Ascending aorta (tissue), 2 donors: ENCODE results near the gene PIEZO2. TPM values are rescaled to one million over a fixed set of nuclear protein-coding genes. Genes with fewer than 3 reads are reported as not detected.

Source experiments
- DNase-seq, 2 donors: peaks; one replicate each; pipeline ENCODE4 v3.0.0-alpha.2; 2019; ENCODE audit warnings: low spot score in 2 of 2
- H3K27ac ChIP-seq, 2 donors: fragments of 200-600 bp; sonication (generic); one replicate each; pipeline ENCODE4 v1.5.1; 2016 to 2017; ENCODE audit warnings: mild to moderate bottlenecking in 1 of 2
- H3K27me3 ChIP-seq: fragments of 200-600 bp; sonication (generic); one replicate; pipeline ENCODE4 v1.5.1; 2017
- H3K36me3 ChIP-seq, 2 donors: fragments of 200-600 bp; sonication (generic); one replicate each; pipeline ENCODE4 v1.5.1; 2016
- H3K4me1 ChIP-seq, 2 donors: fragments of 200-600 bp; sonication (generic); one replicate each; pipeline ENCODE4 v1.5.1; 2016 to 2017; ENCODE audit warnings: mild to moderate bottlenecking in 1 of 2
- H3K4me3 ChIP-seq, 2 donors: fragments of 200-600 bp; sonication (generic); one replicate each; pipeline ENCODE4 v1.5.1; 2016 to 2017; ENCODE audit warnings: mild to moderate bottlenecking in 1 of 2
- H3K9me3 ChIP-seq, 2 donors: fragments of 200-600 bp; sonication (generic); one replicate each; pipeline ENCODE4 v1.5.1; 2016
- intact Hi-C: fragments of 100-400 bp; cut with DNase I; formaldehyde crosslinking; loops from one replicate; pipeline ENCODE4 v1.15.1; 2023
- total RNA-seq: library from RNA; depleted of rRNA; stranded (reverse); fragments of >200 nt; gene quantifications from one replicate; pipeline ENCODE4 v1.1.0, GENCODE V29; 2016
- TF ChIP-seq, protein P1 (sequence below), 3 experiments: fragments of 200-600 bp in 2 of 3; fragments of 450-650 bp in 1 of 3; sonication (generic) in 2 of 3; IDR thresholded peaks; one replicate each; pipeline ENCODE4 v1.5.1; 2016 to 2019; ENCODE audit warnings: antibody characterized with exemption in 3 of 3, mild to moderate bottlenecking in 1 of 3, moderate library complexity in 1 of 3

Gene PIEZO2
- total RNA-seq, 1 donor from 2014 or later = 3.1 TPM

DNA sequence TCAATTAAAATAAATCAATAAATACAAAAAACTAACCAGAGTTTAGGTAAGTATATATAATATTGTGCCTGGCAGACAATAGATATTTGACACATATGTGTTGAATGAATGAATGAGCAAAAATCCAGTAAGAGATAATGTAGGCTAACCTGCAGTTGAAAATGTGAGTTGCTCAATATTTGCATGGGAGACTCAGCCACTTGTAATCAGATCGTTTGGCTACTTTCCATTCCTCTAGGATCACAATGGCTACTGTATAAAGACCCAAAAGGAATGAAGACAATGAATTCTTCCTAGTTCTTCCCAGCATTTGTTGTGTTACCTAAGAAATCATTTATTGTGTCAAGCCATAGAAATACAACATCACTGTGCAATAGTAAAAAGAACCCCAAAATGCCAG is 25.3 kb downstream of the PIEZO2 start:
- no peak for DNase-seq
- intact Hi-C loops = no loop called here

DNA sequence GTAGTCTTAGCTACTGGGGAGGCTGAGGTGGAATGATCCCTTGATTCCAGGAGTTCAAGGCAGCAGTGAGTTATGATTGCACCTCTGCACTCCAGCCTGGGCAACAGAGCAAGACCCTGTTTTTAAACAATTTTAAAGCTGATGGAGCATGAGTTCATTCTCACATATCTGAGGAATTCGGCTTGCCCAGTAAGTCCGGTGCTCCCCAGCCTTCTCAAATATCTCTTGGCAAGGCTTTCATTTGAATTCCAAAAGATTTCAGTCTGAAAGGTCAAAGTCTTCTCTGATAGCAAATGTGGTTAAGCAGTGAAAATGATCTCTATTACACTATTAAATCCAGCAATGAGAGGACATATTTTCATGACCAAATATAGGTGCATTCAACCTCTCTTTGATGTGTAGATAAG is 27.9 kb downstream of the PIEZO2 start:
- no peaks in the 10 kb centered on the region for H3K9me3 ChIP-seq
- intact Hi-C loops = no loop called here
- no peaks in the 10 kb centered on the region for H3K36me3 ChIP-seq
- no peak overlapping the region for H3K4me3 ChIP-seq
- no peak overlapping the region for H3K27ac ChIP-seq
- no peaks in the 10 kb centered on the region for H3K4me1 ChIP-seq
- no peak for DNase-seq
- TF ChIP-seq, protein P1, sequence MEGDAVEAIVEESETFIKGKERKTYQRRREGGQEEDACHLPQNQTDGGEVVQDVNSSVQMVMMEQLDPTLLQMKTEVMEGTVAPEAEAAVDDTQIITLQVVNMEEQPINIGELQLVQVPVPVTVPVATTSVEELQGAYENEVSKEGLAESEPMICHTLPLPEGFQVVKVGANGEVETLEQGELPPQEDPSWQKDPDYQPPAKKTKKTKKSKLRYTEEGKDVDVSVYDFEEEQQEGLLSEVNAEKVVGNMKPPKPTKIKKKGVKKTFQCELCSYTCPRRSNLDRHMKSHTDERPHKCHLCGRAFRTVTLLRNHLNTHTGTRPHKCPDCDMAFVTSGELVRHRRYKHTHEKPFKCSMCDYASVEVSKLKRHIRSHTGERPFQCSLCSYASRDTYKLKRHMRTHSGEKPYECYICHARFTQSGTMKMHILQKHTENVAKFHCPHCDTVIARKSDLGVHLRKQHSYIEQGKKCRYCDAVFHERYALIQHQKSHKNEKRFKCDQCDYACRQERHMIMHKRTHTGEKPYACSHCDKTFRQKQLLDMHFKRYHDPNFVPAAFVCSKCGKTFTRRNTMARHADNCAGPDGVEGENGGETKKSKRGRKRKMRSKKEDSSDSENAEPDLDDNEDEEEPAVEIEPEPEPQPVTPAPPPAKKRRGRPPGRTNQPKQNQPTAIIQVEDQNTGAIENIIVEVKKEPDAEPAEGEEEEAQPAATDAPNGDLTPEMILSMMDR (IDR thresholded peaks at IDR 0.05) = no peak
- H3K27me3 ChIP-seq = no peaks in the 10 kb centered on the region

More for the DNA sequence above, 25.3 kb downstream of the PIEZO2 start:
- Histone ChIP-seq H3K4me3 (no peak overlapping the region), H3K9me3 (no peaks in the 10 kb centered on the region), H3K36me3 (no peaks in the 10 kb centered on the region), H3K4me1 (no peaks in the 10 kb centered on the region), H3K27me3 (no peaks in the 10 kb centered on the region), H3K27ac (no peak overlapping the region)
- TF ChIP-seq, protein P1 (IDR thresholded peaks at IDR 0.05) = no peak

DNA sequence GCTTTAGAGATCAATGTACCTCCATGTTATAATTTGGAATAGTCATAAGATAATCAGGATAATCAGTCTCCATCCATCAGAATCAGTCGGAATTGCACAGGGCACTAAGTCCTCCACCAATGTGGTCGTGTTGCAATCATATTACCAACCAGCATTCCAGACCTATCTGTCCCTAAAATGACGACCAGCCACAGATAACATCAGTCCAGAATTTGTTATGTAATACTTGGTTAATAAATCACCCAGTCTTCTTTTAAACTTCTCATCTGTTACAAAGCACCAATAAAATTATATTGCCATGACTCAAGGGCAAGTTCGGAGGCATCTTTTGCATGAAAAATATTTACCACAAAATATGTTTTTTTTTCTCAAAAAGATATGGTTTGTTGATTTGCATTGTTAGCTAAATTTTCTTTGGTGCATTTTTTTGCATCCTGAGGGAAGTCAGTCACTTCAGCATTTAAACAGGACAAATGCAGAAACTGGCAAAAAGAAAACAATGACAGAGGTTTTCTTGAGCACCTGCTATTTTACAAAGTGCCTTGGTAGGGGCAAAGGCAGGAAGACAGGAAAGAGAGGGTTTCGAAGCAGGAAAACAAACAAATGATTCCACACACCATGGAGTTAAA is 29.3 kb downstream of the PIEZO2 start:
- intact Hi-C loops = no loop called here
- no peaks in the 10 kb centered on the region for H3K4me1 ChIP-seq
- TF ChIP-seq, protein P1 (IDR thresholded peaks at IDR 0.05) = no peak
- H3K4me3 ChIP-seq = no peak overlapping the region
- H3K36me3 ChIP-seq = no peaks in the 10 kb centered on the region
- no peaks in the 10 kb centered on the region for H3K27me3 ChIP-seq
- no peak for DNase-seq
- H3K9me3 ChIP-seq = no peaks in the 10 kb centered on the region
- no peak overlapping the region for H3K27ac ChIP-seq

DNA sequence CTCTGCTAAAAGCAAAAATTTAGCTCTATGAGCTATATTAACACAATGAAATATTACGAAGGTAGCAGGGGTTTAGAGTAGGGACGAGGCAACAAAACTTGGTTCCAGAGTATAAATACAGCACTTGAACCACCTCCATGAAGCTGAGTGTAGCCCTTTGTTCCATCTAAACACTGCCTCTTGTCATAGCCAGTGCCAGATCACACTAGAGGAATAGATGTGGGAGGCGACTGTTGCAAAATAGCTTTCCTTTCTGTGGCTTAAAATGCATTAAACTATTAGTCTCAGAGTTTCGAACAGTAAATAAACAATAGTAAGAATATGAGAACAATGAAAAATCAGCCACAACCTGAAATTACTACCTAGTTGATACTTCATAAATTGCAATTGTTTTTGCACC is 29.8 kb downstream of the PIEZO2 start:
- intact Hi-C loops = no loop called here
- no peak for DNase-seq
- H3K4me3 ChIP-seq = no peak overlapping the region
- no peaks in the 10 kb centered on the region for H3K27me3 ChIP-seq
- no peak overlapping the region for H3K27ac ChIP-seq
- TF ChIP-seq, protein P1 (IDR thresholded peaks at IDR 0.05) = no peak
- no peaks in the 10 kb centered on the region for H3K9me3 ChIP-seq
- no peaks in the 10 kb centered on the region for H3K36me3 ChIP-seq
- no peaks in the 10 kb centered on the region for H3K4me1 ChIP-seq

DNA sequence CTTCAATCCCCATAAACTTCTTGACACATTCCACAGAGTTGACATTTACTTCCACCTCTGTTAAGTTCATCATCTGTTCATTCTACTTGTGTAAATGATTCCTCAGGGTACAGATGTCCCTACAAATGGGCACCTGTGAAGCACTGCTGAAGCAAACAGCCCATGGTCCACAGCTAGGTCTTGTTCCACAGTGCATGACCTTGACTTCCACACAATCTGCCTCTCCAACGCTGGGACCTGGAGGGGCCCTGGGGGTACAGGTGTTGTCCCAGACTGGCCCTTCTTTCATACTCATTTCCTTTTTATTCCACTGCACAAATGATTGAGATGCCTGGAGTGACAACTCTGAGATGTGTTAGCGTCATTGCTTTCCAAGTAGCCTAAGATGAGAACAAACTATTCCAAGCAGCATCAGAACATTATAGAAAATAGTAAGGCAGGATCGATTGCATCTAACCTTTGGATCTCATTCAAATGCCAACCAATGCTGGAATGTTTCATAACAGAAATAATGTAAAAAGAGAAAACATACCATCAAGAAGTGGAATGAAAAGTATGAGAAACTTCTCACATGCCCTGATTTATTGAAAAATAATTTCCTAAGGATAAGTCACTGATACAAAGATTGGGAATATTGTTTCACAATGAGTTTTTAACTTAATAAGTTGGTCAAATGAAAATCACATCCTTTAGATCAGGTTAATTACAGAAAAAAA is 31.2 kb downstream of the PIEZO2 start:
- intact Hi-C loops = no loop called here
- Histone ChIP-seq H3K4me1 (no peaks in the 10 kb centered on the region), H3K27me3 (no peaks in the 10 kb centered on the region), H3K4me3 (no peak overlapping the region), H3K36me3 (no peaks in the 10 kb centered on the region), H3K9me3 (no peaks in the 10 kb centered on the region), H3K27ac (no peak overlapping the region)
- TF ChIP-seq, protein P1 (IDR thresholded peaks at IDR 0.05) = no peak
- DNase-seq = no peak
